GM19240 (cell line): ENCODE measurements around the gene CALML6.
A peak's percentile ranks its signal among the peaks of the same experiment; 100 is the strongest.

Experiments
- DNase-seq: peaks from one replicate; pipeline ENCODE4 v3.0.0; 2011; ENCODE audit warnings: low spot score; ENCODE audit not compliant: insufficient read length

Gene CALML6

GRCh38 chr1:1911350-1912041, 3.6 kb upstream of the CALML6 start:
- DNase-seq, result no peak

GRCh38 chr1:1914101-1914970, 724 bp upstream of the CALML6 start:
- no peak for DNase-seq

GRCh38 chr1:1915911-1916840, 1.1 kb downstream of the CALML6 start:
- no peak for DNase-seq

- DNase-seq, result no peak
Observed at GRCh38 chr1:1916851-1917251, 1.8 kb downstream of the CALML6 start.

GRCh38 chr1:1917304-1917976, 2.4 kb downstream of the CALML6 start:
- DNase-seq, result no peak

- no peak for DNase-seq
Observed at GRCh38 chr1:1917995-1918900, 3.2 kb downstream of the CALML6 start.

GRCh38 chr1:1918901-1919303, 3.8 kb downstream of the CALML6 start, which contains the start of gene TMEM52:
TSS of gene TMEM52 (minus strand) at chr1:1919279. CDS start at chr1:1919265, 14 bp downstream.
- no peak for DNase-seq

- DNase-seq, result peak; percentile 97
Observed at GRCh38 chr1:1919304-1920056, 4.4 kb downstream of the CALML6 start.

GRCh38 chr1:1920057-1920607, 5.1 kb downstream of the CALML6 start:
- DNase-seq, result no peak

- no peak for DNase-seq
Observed at GRCh38 chr1:1920608-1921458, 5.8 kb downstream of the CALML6 start.

- no peak for DNase-seq
Observed at GRCh38 chr1:1921459-1921862, 6.4 kb downstream of the CALML6 start.

GRCh38 chr1:1921901-1922701, 7.0 kb downstream of the CALML6 start:
- no peak for DNase-seq

GRCh38 chr1:1922702-1922955, 7.6 kb downstream of the CALML6 start:
- DNase-seq, result no peak

- no peak for DNase-seq
Observed at GRCh38 chr1:1922956-1923833, 8.1 kb downstream of the CALML6 start.

GRCh38 chr1:1924386-1924785, 9.3 kb downstream of the CALML6 start:
- no peak for DNase-seq

GRCh38 chr1:1924849-1925248, 9.8 kb downstream of the CALML6 start:
- DNase-seq, result no peak
